ENCODE data around the gene VSTM2L. TPM values are rescaled to one million over a fixed set of nuclear protein-coding genes. Genes with fewer than 3 reads are reported as not detected.
A peak's percentile ranks its signal among the peaks of the same experiment; 100 is the strongest.

VSTM2L gene
- total and polyA plus RNA-seq, 2 of the 13 experiments (the other 11 are each of a cell fraction or from before 2014, with no cell fraction given), result not detected

DNA sequence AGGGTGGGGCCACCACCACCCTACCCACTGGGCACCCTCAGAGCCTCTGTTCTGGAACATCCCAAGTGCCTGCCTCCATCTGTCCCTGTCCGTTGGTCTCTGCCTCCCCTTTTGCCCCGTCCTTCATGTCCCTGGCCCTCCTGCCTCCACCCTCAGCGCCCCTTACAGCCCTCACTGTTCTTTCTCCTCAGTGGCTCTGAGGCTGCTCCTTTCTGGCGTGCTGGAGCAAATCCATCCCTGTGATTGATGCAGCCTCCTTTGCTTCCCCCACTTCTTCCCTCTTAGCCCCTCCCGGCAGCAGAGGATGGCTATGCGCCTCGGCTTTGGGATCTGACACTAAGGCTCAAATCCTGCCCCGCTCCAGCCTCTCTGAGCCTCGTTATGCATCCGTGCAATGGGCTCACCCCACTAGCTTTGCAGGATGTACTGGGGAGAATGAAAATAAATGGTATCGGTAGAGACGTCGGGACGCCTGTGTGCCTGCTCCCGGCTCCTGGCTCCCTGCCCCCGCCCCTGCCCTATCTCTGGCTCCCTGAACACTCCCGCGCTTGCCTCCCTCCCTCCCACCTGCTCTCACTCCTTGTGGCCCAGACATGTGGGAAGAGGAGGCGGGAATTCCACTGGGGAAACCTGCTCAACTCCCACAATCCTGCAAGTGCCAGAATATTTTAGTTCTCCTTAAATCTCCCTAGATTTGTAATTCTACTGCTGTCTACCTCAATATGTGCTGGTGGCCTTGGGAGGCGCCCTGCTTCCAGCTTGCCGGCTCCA is 13.1 kb downstream of the VSTM2L start (continued):
- TF ChIP-seq, protein P1, sequence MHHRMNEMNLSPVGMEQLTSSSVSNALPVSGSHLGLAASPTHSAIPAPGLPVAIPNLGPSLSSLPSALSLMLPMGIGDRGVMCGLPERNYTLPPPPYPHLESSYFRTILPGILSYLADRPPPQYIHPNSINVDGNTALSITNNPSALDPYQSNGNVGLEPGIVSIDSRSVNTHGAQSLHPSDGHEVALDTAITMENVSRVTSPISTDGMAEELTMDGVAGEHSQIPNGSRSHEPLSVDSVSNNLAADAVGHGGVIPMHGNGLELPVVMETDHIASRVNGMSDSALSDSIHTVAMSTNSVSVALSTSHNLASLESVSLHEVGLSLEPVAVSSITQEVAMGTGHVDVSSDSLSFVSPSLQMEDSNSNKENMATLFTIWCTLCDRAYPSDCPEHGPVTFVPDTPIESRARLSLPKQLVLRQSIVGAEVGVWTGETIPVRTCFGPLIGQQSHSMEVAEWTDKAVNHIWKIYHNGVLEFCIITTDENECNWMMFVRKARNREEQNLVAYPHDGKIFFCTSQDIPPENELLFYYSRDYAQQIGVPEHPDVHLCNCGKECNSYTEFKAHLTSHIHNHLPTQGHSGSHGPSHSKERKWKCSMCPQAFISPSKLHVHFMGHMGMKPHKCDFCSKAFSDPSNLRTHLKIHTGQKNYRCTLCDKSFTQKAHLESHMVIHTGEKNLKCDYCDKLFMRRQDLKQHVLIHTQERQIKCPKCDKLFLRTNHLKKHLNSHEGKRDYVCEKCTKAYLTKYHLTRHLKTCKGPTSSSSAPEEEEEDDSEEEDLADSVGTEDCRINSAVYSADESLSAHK (CRISPR knock-in tag; IDR thresholded peaks at IDR 0.05; ENCODE audit: borderline replicate concordance), result no peak
- TF ChIP-seq STAG1 (CRISPR knock-in tag; IDR thresholded peaks at IDR 0.05) (peak; percentile 53), SMC3 (IDR thresholded peaks at IDR 0.05; ENCODE audit: low read length) (peak; percentile 34; the same call in 1 of the 2 replicates), TBX2 (CRISPR knock-in tag; IDR thresholded peaks at IDR 0.05; ENCODE audit: borderline replicate concordance) (no peak)

DNA sequence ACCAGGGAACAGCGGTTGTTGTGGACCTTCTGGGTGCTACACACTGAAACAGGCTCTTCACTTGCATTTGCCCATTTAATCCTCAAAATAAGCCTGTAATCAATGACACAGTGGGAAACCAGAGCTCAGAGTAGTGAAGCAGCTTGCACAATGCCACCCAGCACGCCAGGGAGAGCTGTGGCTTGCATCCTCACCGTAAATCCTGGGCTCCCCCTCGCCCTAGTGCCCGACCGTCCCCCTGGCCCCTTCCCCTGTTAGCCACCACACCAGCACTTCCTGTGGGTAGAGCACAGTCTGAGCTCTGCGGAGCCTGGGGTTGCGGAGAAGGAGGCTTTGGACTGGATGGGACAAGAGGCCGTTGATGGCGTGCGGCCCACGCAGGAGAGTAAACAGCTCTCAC is 14.5 kb downstream of the VSTM2L start:
- intact Hi-C loops (cut with micrococcal nuclease; ENCODE audit: unreplicated experiment), result no loop called here
- H3K27ac ChIP-seq (ENCODE audit: extremely low read length, insufficient read depth, low read length), result no peak overlapping the region
- peak; percentile 77; the same call in 1 of the 2 replicates for TF ChIP-seq ZNF768 (CRISPR knock-in tag; IDR thresholded peaks at IDR 0.05)
- no peak for TF ChIP-seq ZNF431 (CRISPR knock-in tag; IDR thresholded peaks at IDR 0.05; ENCODE audit: borderline replicate concordance, low read depth)
- TF ChIP-seq TFDP2 (CRISPR knock-in tag; IDR thresholded peaks at IDR 0.05), result no peak
- TF ChIP-seq THYN1 (CRISPR knock-in tag; IDR thresholded peaks at IDR 0.05; ENCODE audit: borderline replicate concordance, low read depth), result no peak
- H4K20me1 ChIP-seq (ENCODE audit: insufficient read depth, low read length), result no peaks in the 10 kb centered on the region
- H3K27me3 ChIP-seq (ENCODE audit: control insufficient read depth in 1 of 2, insufficient read depth in 2 of 2, low read length in 2 of 2), result peaks cover 12 to 75% of the 10 kb centered on the region in 2 experiments
- ChIA-PET CTCF (ENCODE audit: low intra/inter-chr PET ratio, low total read pairs) (no interaction called here), POLR2A (no interaction called here)
- no peak overlapping the region for H3K4me3 ChIP-seq (replicated peaks in 1 of 3; ENCODE audit: insufficient read depth in 1 of 3, low read depth in 2 of 3, low read length in 3 of 3)
- ATAC-seq (no peak), FAIRE-seq (no peak), DNase-seq (ENCODE audit: low spot score) (no peak)
- no peaks in the 10 kb centered on the region for H3K79me2 ChIP-seq (ENCODE audit: insufficient read depth, low read length)
- H3K9me3 ChIP-seq (ENCODE audit: low read length), result no peaks in the 10 kb centered on the region
- H3K9ac ChIP-seq (ENCODE audit: insufficient read depth, low read depth, low read length), result no peak overlapping the region
- no peaks in the 10 kb centered on the region for H3K36me3 ChIP-seq (replicated peaks in 1 of 2; ENCODE audit: control insufficient read depth in 1 of 2, insufficient read depth in 2 of 2, low read length in 2 of 2)
- H2AFZ ChIP-seq (ENCODE audit: low read length), result no peak overlapping the region
- peaks cover 30% of the 10 kb centered on the region for H3K4me1 ChIP-seq (ENCODE audit: insufficient read depth, low read length)
- BruUV-seq (replicated peaks), result no TSS peak
- 50% methylated on average over 12 of the region's 12 CpGs for WGBS (ENCODE audit: low lambda C conversion rate)
- no peak overlapping the region for H3K4me2 ChIP-seq (ENCODE audit: low read depth, low read length)
- in situ Hi-C loops (cut with HindIII; ENCODE audit: extremely low pct_ligation_motif_present, low pct_unique_long_range_greater_than_20kb), result no loop called here

All from HepG2 (cell line).